ENCODE results near the gene SH3TC2. TPM values are rescaled to one million over a fixed set of nuclear protein-coding genes. Genes with fewer than 3 reads are reported as not detected.

SH3TC2 gene
- total and polyA plus RNA-seq, 2 of the 4 experiments (the other 2 are of a cell fraction): 3.4 to 7.9 TPM

DNA sequence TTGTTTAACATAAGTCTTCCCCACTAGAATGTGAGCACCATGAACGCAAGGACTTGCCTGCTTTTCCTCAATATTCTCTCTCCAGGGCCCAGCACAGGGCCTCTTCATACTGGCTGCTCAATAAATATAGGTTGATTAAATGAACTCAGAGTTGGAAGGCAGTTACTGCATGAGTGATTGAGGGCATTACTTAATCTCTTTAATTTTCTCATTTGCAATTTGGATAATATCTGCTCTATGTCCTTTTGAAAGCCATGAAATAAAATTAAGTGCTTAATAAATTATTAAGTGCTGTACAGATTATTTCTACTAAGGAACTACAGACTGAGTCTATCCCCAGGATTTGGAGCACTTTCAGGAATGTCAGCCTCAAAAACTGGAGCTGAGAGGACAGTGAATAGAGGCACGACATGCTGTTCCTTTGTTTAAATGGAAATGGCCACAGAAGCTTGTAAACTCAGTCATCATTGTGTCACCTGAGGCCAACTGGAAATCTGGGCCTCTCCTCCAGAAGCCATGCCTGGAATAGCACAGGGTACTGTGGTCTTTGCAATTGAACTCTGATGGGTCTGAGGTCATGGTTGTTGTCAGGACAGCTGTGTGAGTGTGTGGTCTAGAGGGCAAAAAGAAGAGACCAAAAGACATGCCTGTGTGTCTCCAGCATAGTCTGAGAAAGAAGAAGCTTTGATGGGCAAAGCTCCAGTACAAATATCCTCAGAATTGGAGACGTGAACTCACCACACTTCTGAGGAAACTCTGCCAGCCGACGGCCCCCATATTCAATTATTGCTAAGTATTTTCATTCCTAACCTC is 86.1 kb downstream of the SH3TC2 start:
- H3K9me1 ChIP-seq (ENCODE audit: insufficient read depth, low read length): peaks cover 25% of the 10 kb centered on the region
- no peaks in the 10 kb centered on the region for H3K9me3 ChIP-seq (ENCODE audit: control insufficient read depth, insufficient read depth, low read length)
- H3K4ac ChIP-seq (ENCODE audit: low read depth, low read length): peak overlapping the region; percentile 24
- peak overlapping the region; percentile 5; the same call in 1 of the 2 replicates for H4K5ac ChIP-seq (ENCODE audit: low read depth, low read length)
- H2AK9ac ChIP-seq (replicated peaks; ENCODE audit: low read depth, low read length, poor library complexity): no peak overlapping the region
- TF ChIP-seq, protein P1, sequence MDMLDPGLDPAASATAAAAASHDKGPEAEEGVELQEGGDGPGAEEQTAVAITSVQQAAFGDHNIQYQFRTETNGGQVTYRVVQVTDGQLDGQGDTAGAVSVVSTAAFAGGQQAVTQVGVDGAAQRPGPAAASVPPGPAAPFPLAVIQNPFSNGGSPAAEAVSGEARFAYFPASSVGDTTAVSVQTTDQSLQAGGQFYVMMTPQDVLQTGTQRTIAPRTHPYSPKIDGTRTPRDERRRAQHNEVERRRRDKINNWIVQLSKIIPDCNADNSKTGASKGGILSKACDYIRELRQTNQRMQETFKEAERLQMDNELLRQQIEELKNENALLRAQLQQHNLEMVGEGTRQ (IDR thresholded peaks at IDR 0.05; ENCODE audit: low read depth, low read length): no peak
- TF ChIP-seq POLR2A (IDR thresholded peaks at IDR 0.05; ENCODE audit: low read depth, low read length) (no peak), RAD21 (IDR thresholded peaks at IDR 0.05; ENCODE audit: low read length) (no peak)
- intact Hi-C loops (cut with micrococcal nuclease): no loop called here
- ATAC-seq (ENCODE audit: low read depth) (no peak; the same call in 1 of the 2 replicates), DNase-seq (peak; percentile 48)
- H3K18ac ChIP-seq (ENCODE audit: low read depth, low read length): peak overlapping the region; percentile 53; the same call in 1 of the 2 replicates
- ChIA-PET POLR2A (ENCODE audit: unreplicated experiment) (interaction anchor here (0.5 kb wide), 1 partner anchor 273 kb away, joined by 3 read pairs; no protein-coding TSS in a partner anchor), CTCF (interaction anchor here (0.6 to 3.0 kb wide), 3 partner anchors 19 to 246 kb away, joined by 4 to 7 read pairs (median 7); no protein-coding TSS in a partner anchor)
- H3K23ac ChIP-seq (ENCODE audit: low read depth, low read length): no peak overlapping the region
- H3K27ac ChIP-seq (ENCODE audit: insufficient read depth, low read length): no peak overlapping the region
- no TSS peak for BruUV-seq (replicated peaks)
- peak overlapping the region; percentile 39; the same call in 1 of the 2 replicates for H4K91ac ChIP-seq (ENCODE audit: insufficient read depth, low read depth, low read length)
- H3K56ac ChIP-seq (ENCODE audit: extremely low read depth, insufficient read depth, low read length): no peak overlapping the region
- peaks cover 25% of the 10 kb centered on the region for H3K4me1 ChIP-seq (ENCODE audit: control insufficient read depth, insufficient read depth, low read length)
- no peaks in the 10 kb centered on the region for H3K27me3 ChIP-seq (ENCODE audit: control insufficient read depth, insufficient read depth, low read length)
- H4K8ac ChIP-seq (ENCODE audit: low read depth in 2 of 2, low read length in 2 of 2): 0 out of 4 replicates have a peak overlapping the region, but pooled peaks of 1 of the 2 experiments have one; percentile 0
- dilution Hi-C loops (cut with HindIII; ENCODE audit: low sequenced_read_pairs, unreplicated experiment): no loop called here
- no peaks in the 10 kb centered on the region for H4K20me1 ChIP-seq (ENCODE audit: insufficient read depth, low read length)
- no peak overlapping the region for H3K9ac ChIP-seq (ENCODE audit: low read depth, low read length)
- peak overlapping the region; percentile 22; the same call in 1 of the 2 replicates for H2BK20ac ChIP-seq (ENCODE audit: low read depth, low read length)
- H2AFZ ChIP-seq (replicated peaks; ENCODE audit: low read length, poor library complexity): no peak overlapping the region
- WGBS, 2 experiments (ENCODE audit: extremely low coverage in 2 of 2, insufficient read length in 1 of 2): 70% methylated on average over 2 of the region's 5 CpGs; no CpG with 5 or more reads in 1 of the 2 experiments
- no peak overlapping the region for H2BK15ac ChIP-seq (ENCODE audit: low read depth, low read length)
- H3K36me3 ChIP-seq (ENCODE audit: control insufficient read depth, insufficient read depth, low read length): no peaks in the 10 kb centered on the region
- in situ Hi-C loops (cut with MboI; ENCODE audit: low sequenced_read_pairs): no loop called here
- H2BK120ac ChIP-seq (ENCODE audit: low read depth, low read length): peak overlapping the region; percentile 38
- H2BK5ac ChIP-seq (ENCODE audit: low read depth, low read length, poor library complexity, severe bottlenecking): no peak overlapping the region
- 0 out of 2 replicates have a peak overlapping the region, but pooled peaks have one; percentile 24 for H3K4me2 ChIP-seq (ENCODE audit: low read depth, low read length)
- no peak overlapping the region for H3K4me3 ChIP-seq (ENCODE audit: insufficient read depth, low read depth, low read length)
- peak overlapping the region; percentile 27 for H3K14ac ChIP-seq (replicated peaks; ENCODE audit: low read depth, low read length)
- H3K79me1 ChIP-seq (ENCODE audit: low read depth in 1 of 2, low read length in 2 of 2): no peaks in the 10 kb centered on the region
- H2AK5ac ChIP-seq (ENCODE audit: low read depth, low read length): 0 out of 2 replicates have a peak overlapping the region, but pooled peaks have one; percentile 2

Data from IMR-90 (cell line).